AG04450 (cell line): ENCODE data around the gene CAMKMT. TPM values are rescaled to one million over a fixed set of nuclear protein-coding genes. Genes with fewer than 3 reads are reported as not detected.

Experiments used
- CTCF ChIA-PET: fragments of 300-600, 350-600 bp; formaldehyde crosslinking; extraction: SDS; loops from one replicate; lab custom pipeline; 2022; ENCODE audit warnings: antibody characterized with exemption, inconsistent platforms; lab: Charles Lee
- POLR2A ChIA-PET: fragments of 350-600 bp; formaldehyde crosslinking; extraction: SDS; loops from one replicate; lab custom pipeline; 2021; ENCODE audit warnings: antibody characterized with exemption, inconsistent platforms; lab: Yijun Ruan, JAX
- DNase-seq: peaks from one replicate; pipeline ENCODE4 v3.0.0-alpha.2; 2011; ENCODE audit warnings: low read depth, low spot score
- H3K27ac ChIP-seq: one replicate; pipeline ENCODE4 v1.5.1; 2012; ENCODE audit warnings: low read depth, low read length, control low read depth
- H3K27me3 ChIP-seq: one replicate; pipeline ENCODE4 v1.6.0; 2012; ENCODE audit warnings: low read length; ENCODE audit not compliant: control insufficient read depth, insufficient read depth
- H3K4me3 ChIP-seq: 2 replicates; pipeline ENCODE4 v1.5.1; 2011; ENCODE audit warnings: mild to moderate bottlenecking, low read depth, low read length, control low read depth
- H3K9me3 ChIP-seq: 2 replicates; pipeline ENCODE4 v1.5.1; 2012; ENCODE audit warnings: low read length; ENCODE audit not compliant: control insufficient read depth, insufficient read depth
- polyA plus RNA-seq: library from polyadenylated mRNA; depleted of rRNA; stranded (reverse); fragments of >200 nt; gene quantifications from 2 replicates; pipeline ENCODE4 v1.2.3, GENCODE V29; 2011
- TF ChIP-seq, protein P1 (sequence below): IDR thresholded peaks from 2 replicates; pipeline ENCODE4 v1.5.1; 2011; ENCODE audit warnings: low read depth, low read length, control low read depth, inconsistent platforms

Gene CAMKMT
- polyA plus RNA-seq, 1 experiment, result 10.2 TPM

DNA sequence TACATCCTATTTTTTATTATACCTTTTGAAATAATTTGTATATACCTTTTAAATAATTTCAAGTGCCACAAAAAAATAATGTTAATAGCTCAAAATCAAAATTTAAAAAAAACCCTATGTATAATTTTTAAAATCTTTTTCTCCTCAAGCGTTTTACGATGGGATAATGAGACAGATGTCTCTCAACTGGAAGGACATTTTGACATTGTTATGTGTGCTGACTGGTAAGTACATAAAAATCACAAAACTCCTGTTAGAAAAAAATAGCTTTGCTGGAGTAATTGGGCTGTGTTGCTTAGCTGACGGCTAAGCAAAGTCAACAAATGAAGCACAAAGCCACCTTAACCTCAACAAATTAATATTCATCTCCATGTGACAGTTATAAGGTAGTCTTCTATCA lies 381.7 kb downstream of the CAMKMT start:
- Histone ChIP-seq H3K27ac (no peak overlapping the region), H3K9me3 (no peaks in the 10 kb centered on the region), H3K27me3 (no peaks in the 10 kb centered on the region), H3K4me3 (no peak overlapping the region)
- no peak for DNase-seq
- ChIA-PET CTCF (interaction anchor here (1.0 kb wide), 1 partner anchor 264 kb away, joined by 3 read pairs; no protein-coding TSS in a partner anchor), POLR2A (no interaction called here)
- TF ChIP-seq, protein P1, sequence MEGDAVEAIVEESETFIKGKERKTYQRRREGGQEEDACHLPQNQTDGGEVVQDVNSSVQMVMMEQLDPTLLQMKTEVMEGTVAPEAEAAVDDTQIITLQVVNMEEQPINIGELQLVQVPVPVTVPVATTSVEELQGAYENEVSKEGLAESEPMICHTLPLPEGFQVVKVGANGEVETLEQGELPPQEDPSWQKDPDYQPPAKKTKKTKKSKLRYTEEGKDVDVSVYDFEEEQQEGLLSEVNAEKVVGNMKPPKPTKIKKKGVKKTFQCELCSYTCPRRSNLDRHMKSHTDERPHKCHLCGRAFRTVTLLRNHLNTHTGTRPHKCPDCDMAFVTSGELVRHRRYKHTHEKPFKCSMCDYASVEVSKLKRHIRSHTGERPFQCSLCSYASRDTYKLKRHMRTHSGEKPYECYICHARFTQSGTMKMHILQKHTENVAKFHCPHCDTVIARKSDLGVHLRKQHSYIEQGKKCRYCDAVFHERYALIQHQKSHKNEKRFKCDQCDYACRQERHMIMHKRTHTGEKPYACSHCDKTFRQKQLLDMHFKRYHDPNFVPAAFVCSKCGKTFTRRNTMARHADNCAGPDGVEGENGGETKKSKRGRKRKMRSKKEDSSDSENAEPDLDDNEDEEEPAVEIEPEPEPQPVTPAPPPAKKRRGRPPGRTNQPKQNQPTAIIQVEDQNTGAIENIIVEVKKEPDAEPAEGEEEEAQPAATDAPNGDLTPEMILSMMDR, result no peak

DNA sequence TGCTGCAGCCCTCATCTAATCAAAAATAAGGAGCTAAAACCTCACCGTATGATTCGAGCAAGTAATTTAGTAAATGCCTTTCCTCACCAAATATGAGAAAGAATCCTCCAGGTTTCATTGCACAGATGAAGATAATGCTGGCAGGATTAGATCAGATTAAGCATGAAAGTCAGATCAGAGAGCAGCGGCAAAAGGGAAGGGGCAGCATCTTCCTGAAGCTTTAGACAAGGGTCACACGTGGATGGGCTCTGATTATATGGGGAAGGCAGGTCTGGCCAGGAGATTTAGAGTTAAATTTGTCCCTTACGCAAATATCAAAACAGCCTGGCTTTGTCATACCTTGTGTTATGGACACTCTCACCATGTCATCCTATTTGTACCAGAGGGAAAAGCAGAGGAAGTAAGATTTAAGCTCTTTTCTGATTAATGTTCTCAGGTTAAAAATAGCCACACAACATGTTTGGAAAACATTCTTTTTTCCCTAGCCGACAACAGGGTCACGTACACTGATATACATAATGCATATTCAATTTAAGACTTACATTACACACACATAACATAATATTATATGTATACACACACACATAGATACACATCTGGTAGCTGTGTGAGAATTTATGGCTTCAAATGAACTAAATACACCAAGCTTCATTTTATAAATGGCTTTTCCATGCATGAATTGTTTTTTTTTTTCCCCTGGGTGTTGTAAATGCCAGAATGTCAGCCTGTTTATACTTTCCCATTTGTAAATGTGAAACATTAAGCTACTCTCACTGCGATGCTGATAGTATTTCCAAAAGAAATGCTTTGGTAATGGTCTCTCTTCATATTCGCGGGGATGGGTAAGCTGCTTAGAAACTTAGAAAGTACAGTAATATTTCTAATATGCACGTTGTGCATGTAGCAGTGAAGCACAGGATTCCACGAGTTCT lies 383.5 kb downstream of the CAMKMT start:
- H3K27me3 ChIP-seq, result no peaks in the 10 kb centered on the region
- no peaks in the 10 kb centered on the region for H3K9me3 ChIP-seq
- TF ChIP-seq, protein P1, result no peak
- ChIA-PET CTCF (interaction anchor here (1.0 kb wide), 1 partner anchor 265 kb away, joined by 4 read pairs; no protein-coding TSS in a partner anchor), POLR2A (no interaction called here)
- no peak overlapping the region for H3K4me3 ChIP-seq
- no peak overlapping the region for H3K27ac ChIP-seq
- no peak for DNase-seq

DNA sequence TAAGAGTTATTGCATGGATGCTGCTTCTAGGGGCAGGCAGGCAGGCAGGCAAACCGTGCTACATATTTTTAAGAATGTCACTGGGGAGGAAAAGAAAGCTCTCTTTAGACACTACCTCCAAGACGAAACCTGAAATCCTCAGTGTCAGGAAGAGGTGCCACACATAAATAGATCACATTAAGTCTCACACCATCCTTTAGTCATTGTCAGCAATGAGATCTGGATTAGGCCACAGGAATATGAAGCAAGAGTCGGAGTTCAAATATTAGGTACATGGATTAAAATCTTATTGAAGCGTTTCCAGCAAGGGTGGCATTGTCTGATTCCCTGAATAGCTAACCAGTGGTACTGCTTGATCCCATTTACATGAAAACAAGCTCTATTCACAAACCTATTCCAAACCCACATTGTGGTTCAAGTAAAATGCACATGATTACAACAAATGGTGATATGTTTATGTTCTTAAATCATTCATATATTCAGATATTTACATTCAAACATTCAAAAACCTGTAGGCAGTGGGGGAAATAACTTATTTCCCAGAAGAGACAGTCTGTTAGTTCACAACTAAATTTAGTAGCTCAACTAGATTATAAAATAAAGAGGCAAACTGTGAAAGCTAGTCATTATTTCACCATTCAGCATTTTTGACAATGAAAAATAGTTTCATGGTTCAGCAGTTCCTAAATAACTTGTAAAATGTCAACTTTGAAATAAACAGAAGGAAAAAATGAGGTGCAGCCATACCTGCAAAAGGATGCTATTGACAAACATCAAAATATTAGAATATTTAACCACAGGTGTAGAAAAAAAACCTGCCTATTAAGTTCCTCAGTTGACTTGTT lies 384.4 kb downstream of the CAMKMT start:
- ChIA-PET CTCF (interaction anchor here (1.0 kb wide), 1 partner anchor 266 kb away, joined by 4 read pairs; no protein-coding TSS in a partner anchor), POLR2A (no interaction called here)
- Histone ChIP-seq H3K9me3 (no peaks in the 10 kb centered on the region), H3K27ac (no peak overlapping the region), H3K27me3 (no peaks in the 10 kb centered on the region), H3K4me3 (no peak overlapping the region)
- DNase-seq, result no peak
- TF ChIP-seq, protein P1, result no peak

DNA sequence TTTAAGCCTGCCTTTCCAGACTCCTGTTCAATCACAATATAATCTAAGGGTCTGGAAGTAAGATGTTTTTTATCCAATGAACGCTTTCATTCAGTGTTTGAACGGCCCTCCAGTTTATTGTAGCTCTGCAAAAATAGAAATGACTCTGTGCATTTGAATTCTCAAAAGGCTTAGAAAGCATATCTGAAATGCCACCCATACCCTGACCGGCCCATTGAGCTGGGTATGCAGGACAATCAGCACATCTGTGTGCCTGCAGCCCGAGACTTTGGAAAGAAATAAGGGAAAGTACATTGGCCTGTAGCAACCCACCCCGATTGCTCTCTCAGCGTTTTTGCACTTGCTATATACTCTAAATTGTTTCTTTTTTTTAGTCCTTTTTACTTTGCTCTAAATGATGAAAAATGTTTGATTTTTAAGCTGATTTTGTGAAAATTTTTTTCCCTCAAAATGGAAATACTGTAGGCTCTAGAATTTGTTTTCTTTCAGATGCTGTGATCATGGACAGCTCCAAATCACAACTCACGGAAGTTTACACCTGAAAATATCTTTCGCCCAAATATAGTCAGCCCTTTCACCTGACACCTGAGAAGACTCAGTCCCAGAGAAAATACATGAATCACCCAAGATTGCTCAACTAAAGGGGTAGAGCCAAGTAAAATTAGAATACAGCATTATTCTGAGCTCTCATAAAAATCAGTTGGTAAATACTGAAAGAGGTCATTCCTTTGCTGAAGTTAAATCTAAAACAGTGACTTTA lies 385.3 kb downstream of the CAMKMT start:
- ChIA-PET POLR2A (no interaction called here), CTCF (interaction anchor here (0.6 kb wide), 1 partner anchor 541 kb away, joined by 3 read pairs; no protein-coding TSS in a partner anchor)
- DNase-seq, result no peak
- Histone ChIP-seq H3K9me3 (no peaks in the 10 kb centered on the region), H3K27ac (no peak overlapping the region), H3K27me3 (no peaks in the 10 kb centered on the region), H3K4me3 (no peak overlapping the region)
- TF ChIP-seq, protein P1, result no peak
